HepG2 (cell line): ENCODE measurements around the gene TARBP2. TPM values are rescaled to one million over a fixed set of nuclear protein-coding genes. Genes with fewer than 3 reads are reported as not detected.

Experiments used
- ATAC-seq: fragments of 200-7000 bp; cut with Tn5 transposase; 3 replicates; pipeline ENCODE4 v1.9.1; 2020; ENCODE audit warnings: mild to moderate bottlenecking, moderate library complexity
- BruUV-seq: library from RNA; stranded (reverse); fragments of 400-500 nt; replicated peaks from 2 replicates; lab custom pipeline; 2021; lab: Mats Ljungman, UMichigan
- CTCF ChIA-PET: fragments of 300-600 bp; formaldehyde crosslinking; extraction: SDS; loops from one replicate; lab custom pipeline; 2021; ENCODE audit warnings: low total read pairs, inconsistent platforms, low intra/inter-chr PET ratio; lab: Yijun Ruan, JAX
- POLR2A ChIA-PET: fragments of 350-600 bp; sonication (Branson Sonifier 250); formaldehyde crosslinking; loops from one replicate; lab custom pipeline; 2020; ENCODE audit warnings: antibody characterized with exemption, inconsistent platforms; lab: Yijun Ruan, JAX
- DNase-seq: peaks from one replicate; pipeline ENCODE4 v3.0.0-alpha.2; 2015; ENCODE audit warnings: low spot score
- FAIRE-seq: peaks from 3 replicates; lab custom pipeline; 2011; peaks lifted over from hg19 to GRCh38; lab: Jason Lieb, UNC
- H2AFZ ChIP-seq: one replicate; pipeline ENCODE4 v1.6.1; 2011; ENCODE audit warnings: low read length, inconsistent platforms
- H3K27ac ChIP-seq: fragments of 300-600 bp; 3 replicates; pipeline ENCODE4 v1.8.0; 2011; ENCODE audit warnings: mixed run types, mild to moderate bottlenecking, mixed read lengths, low read length, inconsistent platforms; ENCODE audit not compliant: insufficient read depth; ENCODE audit errors: extremely low read length
- H3K27me3 ChIP-seq, 2 experiments: fragments of 200-600 bp in 1 of 2; 2 replicates in 1 of 2; 3 replicates in 1 of 2; pipeline versions ENCODE4 v1.6.0 to v1.8.0; 2011; ENCODE audit warnings: low read length in 2 of 2, mild to moderate bottlenecking in 2 of 2, moderate library complexity in 2 of 2, inconsistent platforms in 1 of 2; ENCODE audit not compliant: insufficient read depth in 2 of 2, control insufficient read depth in 1 of 2
- H3K36me3 ChIP-seq, 2 experiments: fragments of 200-600 bp in 1 of 2; replicated peaks in 1 of 2; 2 replicates in 1 of 2; 3 replicates in 1 of 2; pipeline versions ENCODE4 v1.5.1 to v1.8.0; 2011; ENCODE audit warnings: low read length in 2 of 2, inconsistent platforms in 1 of 2; ENCODE audit not compliant: insufficient read depth in 2 of 2, control insufficient read depth in 1 of 2
- H3K4me1 ChIP-seq: 2 replicates; pipeline ENCODE4 v1.5.1; 2012; ENCODE audit warnings: low read length, inconsistent platforms; ENCODE audit not compliant: insufficient read depth
- H3K4me2 ChIP-seq: 2 replicates; pipeline ENCODE4 v1.6.0; 2011; ENCODE audit warnings: low read depth, low read length, inconsistent platforms
- H3K4me3 ChIP-seq, 3 experiments: fragments of 200-600 bp in 1 of 3; sonication (generic), shearing (Covaris generic) in 1 of 3; replicated peaks in 1 of 3; 2 replicates each; pipeline ENCODE4 v1.5.1; 2011 to 2016; ENCODE audit warnings: low read length in 3 of 3, inconsistent platforms in 2 of 3, low read depth in 2 of 3, mild to moderate bottlenecking in 2 of 3, control low read depth in 1 of 3, mixed read lengths in 1 of 3; ENCODE audit not compliant: insufficient read depth in 1 of 3
- H3K79me2 ChIP-seq: one replicate; pipeline ENCODE4 v1.6.1; 2011; ENCODE audit warnings: low read length, inconsistent platforms; ENCODE audit not compliant: insufficient read depth
- H3K9ac ChIP-seq: 2 replicates; pipeline ENCODE4 v1.6.0; 2011; ENCODE audit warnings: mild to moderate bottlenecking, low read depth, low read length, inconsistent platforms; ENCODE audit not compliant: insufficient read depth
- H3K9me3 ChIP-seq: 2 replicates; pipeline ENCODE4 v1.5.1; 2012; ENCODE audit warnings: mild to moderate bottlenecking, low read length
- H4K20me1 ChIP-seq: 2 replicates; pipeline ENCODE4 v1.6.0; 2011; ENCODE audit warnings: inconsistent platforms, mild to moderate bottlenecking, low read length, moderate library complexity; ENCODE audit not compliant: insufficient read depth
- CREB1 ChIP-seq, 2 experiments: fragments of 450-650 bp in 1 of 2; IDR thresholded peaks; 2 replicates each; pipeline ENCODE4 v1.6.1; 2016 to 2017; ENCODE audit warnings: control low read depth in 1 of 2, mild to moderate bottlenecking in 1 of 2, missing compliant biosample characterization in 1 of 2, missing genetic modification characterization in 1 of 2
- KAT8 ChIP-seq: IDR thresholded peaks from 2 replicates; pipeline ENCODE4 v1.6.1; 2016; ENCODE audit warnings: missing genetic modification reagents, missing compliant biosample characterization
- MYC ChIP-seq: sonication (generic); formaldehyde crosslinking; IDR thresholded peaks from 2 replicates; pipeline ENCODE4 v1.9.0; 2021; ENCODE audit warnings: missing genetic modification reagents, borderline replicate concordance
- NR2F1 ChIP-seq, 2 experiments: fragments of 450-650 bp in 1 of 2; formaldehyde crosslinking in 1 of 2; IDR thresholded peaks; 2 replicates each; pipeline versions ENCODE4 v1.5.0 to v1.6.1; 2016 to 2020; ENCODE audit warnings: mild to moderate bottlenecking in 1 of 2, missing compliant biosample characterization in 1 of 2, missing genetic modification reagents in 1 of 2, moderate library complexity in 1 of 2
- POLR2A ChIP-seq, 2 experiments: IDR thresholded peaks; 2 replicates each; pipeline ENCODE4 v1.6.1; 2011; ENCODE audit warnings: low read depth in 2 of 2, low read length in 2 of 2, mild to moderate bottlenecking in 1 of 2, moderate library complexity in 1 of 2; ENCODE audit not compliant: insufficient read depth in 1 of 2
- POLR2AphosphoS2 ChIP-seq: IDR thresholded peaks from 2 replicates; pipeline ENCODE4 v1.6.1; 2011; ENCODE audit warnings: low read depth, low read length, improper control_type of control experiment
- RBM22 ChIP-seq: fragments of 200-400 bp; formaldehyde crosslinking; optimal IDR thresholded peaks from 2 replicates; pipeline ENCODE3; 2017; ENCODE audit warnings: mild to moderate bottlenecking, low read length, moderate library complexity
- REPIN1 ChIP-seq: sonication (generic); formaldehyde crosslinking; IDR thresholded peaks from 2 replicates; pipeline ENCODE4 v1.8.0; 2022; ENCODE audit warnings: missing genetic modification reagents, low read depth, mild to moderate bottlenecking, borderline replicate concordance
- SMAD1 ChIP-seq: sonication (generic); formaldehyde crosslinking; IDR thresholded peaks from 2 replicates; pipeline ENCODE4 v1.4.0; 2020; ENCODE audit warnings: missing genetic modification reagents, low read depth, mild to moderate bottlenecking, borderline replicate concordance
- SSRP1 ChIP-seq: IDR thresholded peaks from 2 replicates; pipeline ENCODE4 v1.6.1; 2016; ENCODE audit warnings: control low read depth
- STAG1 ChIP-seq: sonication (generic); formaldehyde crosslinking; IDR thresholded peaks from 2 replicates; pipeline ENCODE4 v1.4.0; 2020; ENCODE audit warnings: missing genetic modification reagents
- TARDBP ChIP-seq: sonication (generic); formaldehyde crosslinking; IDR thresholded peaks from 2 replicates; pipeline ENCODE4 v1.8.0; 2022; ENCODE audit warnings: mild to moderate bottlenecking, missing genetic modification reagents
- TOE1 ChIP-seq: sonication (generic); formaldehyde crosslinking; IDR thresholded peaks from 2 replicates; pipeline ENCODE4 v1.4.0; 2020; ENCODE audit warnings: mild to moderate bottlenecking, missing genetic modification reagents
- ZNF430 ChIP-seq: sonication (generic); formaldehyde crosslinking; IDR thresholded peaks from 2 replicates; pipeline ENCODE4 v1.9.0; 2021; ENCODE audit warnings: mild to moderate bottlenecking, missing genetic modification reagents
- ZNF563 ChIP-seq: sonication (generic); formaldehyde crosslinking; IDR thresholded peaks from 2 replicates; pipeline ENCODE4 v1.8.0; 2022; ENCODE audit warnings: mild to moderate bottlenecking, moderate library complexity, missing genetic modification reagents
- ZNF605 ChIP-seq: sonication (generic); formaldehyde crosslinking; IDR thresholded peaks from 2 replicates; pipeline ENCODE4 v1.8.0; 2022; ENCODE audit warnings: mild to moderate bottlenecking, missing genetic modification reagents
- ZNF768 ChIP-seq: sonication (generic); formaldehyde crosslinking; IDR thresholded peaks from 2 replicates; pipeline ENCODE4 v1.4.0; 2020; ENCODE audit warnings: missing genetic modification reagents
- ZNF788 ChIP-seq: sonication (generic); formaldehyde crosslinking; IDR thresholded peaks from 2 replicates; pipeline ENCODE4 v1.5.0; 2020; ENCODE audit warnings: mild to moderate bottlenecking, missing genetic modification reagents, borderline replicate concordance
- WGBS: methylation state at CpG from one replicate; pipeline ENCODE4 v1.1.6; 2017; ENCODE audit warnings: low lambda C conversion rate; 5-methylcytosine and 5-hydroxymethylcytosine counted together
- in situ Hi-C: cut with HindIII; loops from 2 replicates; pipeline ENCODE4 v1.10.0; 2017; ENCODE audit warnings: low pct_unique_long_range_greater_than_20kb; ENCODE audit not compliant: extremely low pct_ligation_motif_present
- intact Hi-C: fragments of 100-400 bp; cut with micrococcal nuclease; formaldehyde crosslinking; loops from one replicate; pipeline ENCODE4 v1.10.0; 2022; ENCODE audit not compliant: unreplicated experiment
- polyA plus RNA-seq, 8 experiments: library from polyadenylated mRNA; depleted of rRNA in 3 of 8; stranded (reverse) in 7 of 8; unstranded in 1 of 8; fragments of >200 nt; fragmentation: Illumina TruSeq in 4 of 8; extraction: Trizol in 4 of 8; gene quantifications; 2 replicates each; pipeline versions ENCODE4 v1.2.1 to v1.2.3, GENCODE V29; 2011 to 2016; ENCODE audit warnings: low read depth in 4 of 8, missing spikeins in 1 of 8, mixed read lengths in 1 of 8; ENCODE audit not compliant: insufficient read depth in 1 of 8
- total RNA-seq, 5 experiments: library from RNA; depleted of rRNA; stranded (reverse); fragments of >200 nt; fragmentation: Illumina TruSeq; extraction: Trizol; gene quantifications; 2 replicates each; pipeline ENCODE4 v1.2.3, GENCODE V29; 2016; ENCODE audit warnings: low read depth in 1 of 5
- TF ChIP-seq, protein P1 (sequence below): sonication (generic); formaldehyde crosslinking; conservative IDR thresholded peaks from 2 replicates; pipeline ENCODE4 v1.4.0; 2020; ENCODE audit warnings: mild to moderate bottlenecking, missing genetic modification reagents, moderate library complexity
- TF ChIP-seq, protein P2 (sequence below): sonication (generic); formaldehyde crosslinking; IDR thresholded peaks from 2 replicates; pipeline ENCODE4 v1.5.0; 2020; ENCODE audit warnings: mild to moderate bottlenecking, missing genetic modification reagents

The TARBP2 gene
- total and polyA plus RNA-seq, 2 of the 13 experiments (the other 11 are each of a cell fraction or from before 2014, with no cell fraction given): 47.0 to 55.5 TPM

DNA sequence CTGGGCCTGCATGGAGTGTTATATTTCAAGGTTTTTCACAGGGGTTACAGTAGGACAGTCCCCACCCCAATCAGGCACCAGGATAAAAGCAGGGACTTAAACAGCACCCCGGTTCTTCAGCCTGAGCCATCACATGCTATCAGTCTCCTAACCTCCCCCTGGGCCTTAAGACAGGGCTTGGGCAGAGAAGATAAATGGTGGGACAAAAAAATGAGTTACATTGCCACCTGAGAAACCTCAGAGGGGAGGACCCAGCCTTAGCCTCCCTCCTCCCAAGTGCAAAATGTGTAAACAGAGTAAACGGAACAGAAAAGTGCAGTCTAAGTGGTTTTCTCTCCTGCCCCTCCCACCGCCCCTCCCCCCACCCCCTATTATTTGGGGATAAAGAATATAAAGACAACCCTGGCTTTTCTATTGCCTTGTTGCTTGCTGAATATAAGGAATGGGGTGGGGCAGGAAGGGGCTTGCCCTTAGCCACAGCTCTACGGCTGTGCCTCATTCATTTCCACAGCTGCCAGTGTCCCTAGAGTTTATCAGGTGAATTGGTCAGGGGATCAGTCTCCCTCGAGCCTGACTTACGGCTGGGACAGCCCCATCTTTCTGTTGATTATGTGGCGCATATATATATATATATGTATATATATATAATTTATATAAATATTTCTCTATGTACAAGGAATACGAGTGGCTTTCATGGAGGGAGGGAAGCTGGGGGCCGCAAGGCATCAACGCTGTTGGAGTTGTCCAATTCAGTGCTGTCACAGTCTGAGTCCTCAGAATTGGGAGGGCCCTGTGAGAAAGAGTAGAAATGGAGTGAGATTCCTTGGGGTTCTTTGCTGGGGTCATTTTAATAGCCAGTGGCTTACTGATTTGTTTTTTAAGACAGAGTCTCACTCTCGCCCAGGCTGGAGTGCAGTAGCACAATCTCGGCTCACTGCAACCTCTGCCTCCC is 20.3 kb upstream of the TARBP2 start:
- no peaks in the 10 kb centered on the region for H3K27me3 ChIP-seq
- H2AFZ ChIP-seq: no peak overlapping the region
- intact Hi-C loops (no loop called here), in situ Hi-C loops (no loop called here)
- no TSS peak for BruUV-seq
- ChIA-PET CTCF (no interaction called here), POLR2A (interaction anchor here (1.0 to 4.2 kb wide), 7 partner anchors 8 to 160 kb away, joined by 3 to 58 read pairs (median 6); partner anchors contain the start of genes AAAS, MAP3K12, SP1 and TARBP2)
- FAIRE-seq: no peak
- H3K4me2 ChIP-seq: no peak overlapping the region
- H3K4me1 ChIP-seq: no peaks in the 10 kb centered on the region
- no peak for ATAC-seq
- peaks cover 17% of the 10 kb centered on the region for H4K20me1 ChIP-seq
- DNase-seq: no peak
- H3K36me3 ChIP-seq: peaks cover 14 to 55% of the 10 kb centered on the region in 2 experiments
- H3K4me3 ChIP-seq: no peak overlapping the region
- 95% methylated on average over 12 of the region's 12 CpGs for WGBS
- no peak overlapping the region for H3K9ac ChIP-seq
- no peaks in the 10 kb centered on the region for H3K9me3 ChIP-seq
- peaks cover 3% of the 10 kb centered on the region for H3K79me2 ChIP-seq
- H3K27ac ChIP-seq: no peak overlapping the region
- no peak for TF ChIP-seq TARDBP
- TF ChIP-seq ZNF788 (CRISPR knock-in tag): no peak
- peak; percentile 60; the same call in 1 of the 2 replicates for TF ChIP-seq POLR2AphosphoS2
- no peak for TF ChIP-seq TOE1
- TF ChIP-seq, protein P1, sequence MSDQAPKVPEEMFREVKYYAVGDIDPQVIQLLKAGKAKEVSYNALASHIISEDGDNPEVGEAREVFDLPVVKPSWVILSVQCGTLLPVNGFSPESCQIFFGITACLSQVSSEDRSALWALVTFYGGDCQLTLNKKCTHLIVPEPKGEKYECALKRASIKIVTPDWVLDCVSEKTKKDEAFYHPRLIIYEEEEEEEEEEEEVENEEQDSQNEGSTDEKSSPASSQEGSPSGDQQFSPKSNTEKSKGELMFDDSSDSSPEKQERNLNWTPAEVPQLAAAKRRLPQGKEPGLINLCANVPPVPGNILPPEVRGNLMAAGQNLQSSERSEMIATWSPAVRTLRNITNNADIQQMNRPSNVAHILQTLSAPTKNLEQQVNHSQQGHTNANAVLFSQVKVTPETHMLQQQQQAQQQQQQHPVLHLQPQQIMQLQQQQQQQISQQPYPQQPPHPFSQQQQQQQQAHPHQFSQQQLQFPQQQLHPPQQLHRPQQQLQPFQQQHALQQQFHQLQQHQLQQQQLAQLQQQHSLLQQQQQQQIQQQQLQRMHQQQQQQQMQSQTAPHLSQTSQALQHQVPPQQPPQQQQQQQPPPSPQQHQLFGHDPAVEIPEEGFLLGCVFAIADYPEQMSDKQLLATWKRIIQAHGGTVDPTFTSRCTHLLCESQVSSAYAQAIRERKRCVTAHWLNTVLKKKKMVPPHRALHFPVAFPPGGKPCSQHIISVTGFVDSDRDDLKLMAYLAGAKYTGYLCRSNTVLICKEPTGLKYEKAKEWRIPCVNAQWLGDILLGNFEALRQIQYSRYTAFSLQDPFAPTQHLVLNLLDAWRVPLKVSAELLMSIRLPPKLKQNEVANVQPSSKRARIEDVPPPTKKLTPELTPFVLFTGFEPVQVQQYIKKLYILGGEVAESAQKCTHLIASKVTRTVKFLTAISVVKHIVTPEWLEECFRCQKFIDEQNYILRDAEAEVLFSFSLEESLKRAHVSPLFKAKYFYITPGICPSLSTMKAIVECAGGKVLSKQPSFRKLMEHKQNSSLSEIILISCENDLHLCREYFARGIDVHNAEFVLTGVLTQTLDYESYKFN: no peak
- TF ChIP-seq REPIN1 (CRISPR knock-in tag): no peak
- no peak for TF ChIP-seq ZNF430
- TF ChIP-seq ZNF605 (CRISPR knock-in tag): no peak
- no peak for TF ChIP-seq KAT8
- peak; percentile 45; the same call in 1 of the 2 replicates for TF ChIP-seq SSRP1
- TF ChIP-seq ZNF563 (CRISPR knock-in tag): no peak
- TF ChIP-seq POLR2A (IDR thresholded peaks at IDR 0.05; ENCODE audit: insufficient read depth in 1 of 2, low read depth in 2 of 2, low read length in 2 of 2): peak in 1 of 2 experiments; percentile 35; a peak in 1 of 4 replicates
- TF ChIP-seq RBM22: peak; percentile 94
- TF ChIP-seq NR2F1 (CRISPR knock-in tag; IDR thresholded peaks at IDR 0.05): no peak
- TF ChIP-seq ZNF768 (CRISPR knock-in tag): no peak
- TF ChIP-seq, protein P2, sequence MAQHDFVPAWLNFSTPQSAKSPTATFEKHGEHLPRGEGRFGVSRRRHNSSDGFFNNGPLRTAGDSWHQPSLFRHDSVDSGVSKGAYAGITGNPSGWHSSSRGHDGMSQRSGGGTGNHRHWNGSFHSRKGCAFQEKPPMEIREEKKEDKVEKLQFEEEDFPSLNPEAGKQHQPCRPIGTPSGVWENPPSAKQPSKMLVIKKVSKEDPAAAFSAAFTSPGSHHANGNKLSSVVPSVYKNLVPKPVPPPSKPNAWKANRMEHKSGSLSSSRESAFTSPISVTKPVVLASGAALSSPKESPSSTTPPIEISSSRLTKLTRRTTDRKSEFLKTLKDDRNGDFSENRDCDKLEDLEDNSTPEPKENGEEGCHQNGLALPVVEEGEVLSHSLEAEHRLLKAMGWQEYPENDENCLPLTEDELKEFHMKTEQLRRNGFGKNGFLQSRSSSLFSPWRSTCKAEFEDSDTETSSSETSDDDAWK: no peak
- TF ChIP-seq STAG1 (CRISPR knock-in tag): no peak
- no peak for TF ChIP-seq SMAD1 (CRISPR knock-in tag)
- no peak for TF ChIP-seq MYC (CRISPR knock-in tag)
- TF ChIP-seq CREB1 (IDR thresholded peaks at IDR 0.05): no peak
- no peak for TF ChIP-seq CREB1 (CRISPR knock-in tag; IDR thresholded peaks at IDR 0.05)
